GM21786 (cell line): ENCODE results near the gene LPCAT1.

ENCODE experiments used
- ATAC-seq: cut with Tn5 transposase; IDR thresholded peaks from one replicate; pipeline ENCODE4 v1.9.1; 2021; ENCODE audit not compliant: unreplicated experiment

Gene LPCAT1

DNA sequence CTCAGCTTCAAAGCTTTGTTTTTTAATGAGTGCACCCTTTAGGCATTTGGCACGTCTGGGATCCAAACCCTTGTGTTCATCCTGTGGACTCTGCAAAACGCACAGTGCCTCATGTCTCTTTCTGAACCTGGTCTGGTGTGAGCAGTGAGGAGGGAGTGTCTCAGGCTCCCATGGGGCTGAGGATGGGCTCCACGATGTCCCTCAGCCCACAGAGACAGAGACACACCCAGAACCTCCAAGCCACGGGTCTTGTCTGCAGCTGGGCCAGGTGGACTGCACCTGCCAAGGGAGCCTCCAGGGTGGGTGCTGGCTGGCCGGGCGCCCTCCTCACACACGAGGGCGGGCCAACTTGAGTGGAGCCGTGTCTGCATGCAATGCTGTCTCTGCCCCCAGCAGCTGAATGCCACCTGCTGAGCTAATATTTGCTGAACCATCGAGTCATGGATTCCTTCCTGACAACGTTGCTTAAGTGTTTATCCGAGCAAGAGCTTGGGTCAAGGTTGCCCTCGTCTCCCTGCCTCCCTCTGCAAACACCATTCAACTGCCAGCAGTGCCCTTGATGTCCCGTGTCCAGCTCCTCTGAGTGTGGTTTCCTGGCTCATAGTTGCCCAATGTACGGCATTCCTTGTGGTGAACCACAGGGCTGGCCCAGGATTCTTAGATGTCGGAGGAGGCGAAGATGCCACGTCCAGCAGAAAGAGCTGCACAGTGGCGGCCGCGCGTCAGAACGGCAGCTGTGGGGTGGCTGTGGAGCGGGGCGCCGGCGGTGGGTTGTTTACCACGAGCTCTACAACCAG is 31.4 kb upstream of the LPCAT1 start:
- no peak for ATAC-seq

DNA sequence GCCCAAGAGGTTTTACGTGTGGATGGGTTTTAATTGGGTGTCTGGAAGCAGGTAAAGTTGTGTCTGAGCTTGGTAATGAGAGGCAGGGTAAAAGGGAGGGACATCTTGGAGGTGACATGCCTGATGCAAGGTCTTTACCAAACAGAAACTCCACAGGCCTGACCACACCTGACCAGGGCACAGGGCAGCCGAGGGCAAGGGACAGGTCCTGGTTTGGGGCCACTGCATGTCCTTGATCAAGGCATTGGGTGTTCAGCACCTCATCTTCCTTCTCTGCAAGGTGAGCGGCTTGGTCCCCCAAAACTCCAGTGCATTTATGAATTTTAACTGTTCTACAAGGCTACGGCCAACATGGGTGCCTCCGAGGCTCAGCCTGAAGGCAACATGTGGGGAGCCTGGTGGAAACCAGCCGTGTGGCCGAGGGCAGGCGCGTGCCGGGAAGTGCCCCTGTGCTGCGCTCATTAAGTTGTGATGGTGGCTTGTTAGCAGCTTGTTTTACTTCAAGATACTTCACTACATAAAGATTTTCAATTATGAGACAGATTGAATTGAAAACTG is 30.7 kb upstream of the LPCAT1 start:
- ATAC-seq, result no peak

DNA sequence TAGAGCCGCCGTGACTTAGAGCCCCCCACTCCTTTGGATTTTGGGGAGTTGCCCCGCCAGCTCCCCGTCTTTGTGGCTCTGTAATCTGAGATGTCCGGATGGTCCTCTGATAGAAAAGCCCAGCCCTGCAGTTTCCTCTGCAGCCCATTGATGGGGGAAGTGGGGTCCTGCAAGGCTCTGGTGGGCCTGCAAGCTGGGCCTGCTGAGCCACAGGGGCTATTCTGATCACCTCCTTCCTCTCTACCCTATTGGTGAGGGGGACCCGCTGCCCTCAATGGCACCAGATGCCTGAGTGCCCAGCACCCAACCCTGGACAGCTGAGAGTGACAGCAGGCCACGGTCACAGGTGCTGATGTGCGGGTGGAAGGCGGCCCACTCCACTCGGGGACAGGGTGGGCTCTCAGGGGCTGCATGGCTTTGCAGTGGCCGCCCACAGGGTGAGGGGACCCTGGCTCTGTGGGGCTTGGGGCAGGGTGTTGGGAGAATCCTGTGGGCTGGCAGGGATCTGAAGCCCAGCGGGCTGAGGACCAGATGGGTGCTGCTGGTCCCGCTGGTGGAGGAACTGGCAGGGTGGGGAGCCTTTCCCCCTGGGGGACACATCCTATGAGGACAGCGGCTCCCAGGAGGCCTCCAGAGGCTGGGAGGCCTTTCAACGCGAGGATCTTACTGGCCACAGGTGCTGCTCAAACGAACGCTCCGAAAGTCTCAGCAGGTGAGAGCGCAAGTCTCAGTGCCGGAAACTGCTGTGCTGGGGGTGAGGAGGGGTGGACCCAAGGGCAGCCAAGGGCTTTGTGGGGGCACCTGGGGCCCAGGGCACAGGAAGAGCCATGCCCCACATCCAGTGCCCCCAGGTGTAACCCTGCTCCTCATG is 30.0 kb upstream of the LPCAT1 start:
- no peak for ATAC-seq

GRCh38 chr5:1552521-1553255 is 28.9 kb upstream of the LPCAT1 start:
- ATAC-seq, result no peak

- ATAC-seq, result no peak
Measured at GRCh38 chr5:1551426-1552301, 27.9 kb upstream of the LPCAT1 start.

DNA sequence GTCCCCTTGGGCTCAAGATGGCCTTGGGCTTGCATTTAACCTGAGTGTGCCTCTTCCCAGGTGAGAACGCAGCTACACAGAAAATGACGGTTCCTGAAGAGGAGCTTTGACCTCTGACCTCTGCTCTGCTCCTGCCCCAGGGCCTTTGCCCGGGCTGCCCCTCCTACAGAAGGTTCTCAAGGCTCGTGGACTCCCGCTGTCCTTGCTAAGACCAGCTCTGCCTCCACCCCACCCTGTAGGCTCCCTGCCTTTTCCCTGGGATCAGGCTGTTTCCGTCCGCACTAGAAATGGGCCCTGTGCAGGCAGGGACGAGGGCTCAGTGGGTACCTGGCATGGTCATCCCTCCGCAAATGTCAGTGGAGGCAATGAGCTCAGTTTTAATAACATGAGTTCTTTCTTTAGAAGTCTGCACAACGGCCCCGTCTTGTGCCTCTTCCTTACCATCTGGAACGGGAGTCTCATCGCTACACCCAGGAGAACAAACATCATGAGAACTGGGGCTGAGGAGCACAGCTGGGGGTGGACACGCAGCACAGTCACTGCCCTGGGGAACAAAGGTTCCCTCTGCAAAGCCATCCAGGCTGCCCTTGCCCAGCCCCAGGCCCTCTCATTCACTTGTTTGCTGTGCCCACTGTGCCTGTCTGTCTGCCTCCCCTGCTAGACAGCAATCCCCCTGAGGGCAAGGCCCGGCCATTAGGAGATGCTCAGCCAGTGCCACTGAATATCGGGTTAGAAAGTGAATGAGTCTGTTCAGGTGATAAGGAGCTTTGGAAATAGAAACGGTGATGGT is 26.7 kb upstream of the LPCAT1 start:
- no peak for ATAC-seq

DNA sequence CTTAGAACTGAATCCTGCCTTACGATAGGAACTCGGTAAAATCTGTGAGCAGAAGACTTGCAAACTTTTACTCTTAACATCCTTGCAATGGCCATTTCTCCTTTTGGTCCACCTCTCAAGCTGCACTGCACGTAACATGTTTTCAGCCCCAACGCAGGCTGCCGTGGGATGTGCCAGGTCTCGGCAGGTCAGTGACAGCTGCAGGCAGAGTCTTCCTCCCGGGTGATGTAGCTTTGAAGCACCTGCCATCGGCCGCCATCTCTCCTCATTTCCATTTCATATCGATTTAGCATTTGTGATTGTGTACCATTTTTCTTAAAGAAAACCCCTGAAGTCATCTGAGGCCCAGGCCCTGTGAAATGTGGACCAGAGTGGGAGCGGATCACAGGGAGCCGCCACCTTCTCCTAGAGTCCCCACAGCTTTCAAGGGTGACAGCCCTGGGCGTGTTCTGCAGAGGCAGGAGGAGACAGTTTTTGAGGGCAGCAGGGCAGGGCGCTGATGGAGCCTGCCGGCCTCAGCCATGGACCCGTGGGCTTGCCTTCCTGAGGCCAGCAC is 25.8 kb upstream of the LPCAT1 start:
- no peak for ATAC-seq

GRCh38 chr5:1548702-1549474 is 25.1 kb upstream of the LPCAT1 start:
- ATAC-seq, result no peak

GRCh38 chr5:1547655-1548054 is 23.9 kb upstream of the LPCAT1 start:
- no peak for ATAC-seq

- no peak for ATAC-seq
Measured at GRCh38 chr5:1547236-1547635, 23.5 kb upstream of the LPCAT1 start.

DNA sequence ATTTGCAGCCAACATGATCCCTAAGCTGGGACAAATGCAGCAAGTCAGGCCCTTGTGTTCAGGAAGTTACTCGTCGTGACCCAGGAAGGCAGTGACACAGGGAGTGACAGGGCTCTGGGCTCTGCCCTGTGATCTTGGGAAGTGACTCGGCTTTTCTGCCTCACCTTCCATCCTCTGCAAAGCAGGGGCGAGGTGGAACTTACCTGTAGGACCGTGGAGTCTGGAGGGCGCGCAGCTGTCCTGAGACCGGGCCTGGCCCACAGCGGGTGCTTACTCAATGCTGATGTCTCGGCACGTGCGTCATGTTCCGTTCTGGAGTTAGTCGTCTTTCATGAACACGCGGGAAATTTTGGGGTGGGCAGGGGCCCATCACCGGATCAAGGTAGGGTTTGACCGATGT is 22.8 kb upstream of the LPCAT1 start:
- ATAC-seq, result no peak

DNA sequence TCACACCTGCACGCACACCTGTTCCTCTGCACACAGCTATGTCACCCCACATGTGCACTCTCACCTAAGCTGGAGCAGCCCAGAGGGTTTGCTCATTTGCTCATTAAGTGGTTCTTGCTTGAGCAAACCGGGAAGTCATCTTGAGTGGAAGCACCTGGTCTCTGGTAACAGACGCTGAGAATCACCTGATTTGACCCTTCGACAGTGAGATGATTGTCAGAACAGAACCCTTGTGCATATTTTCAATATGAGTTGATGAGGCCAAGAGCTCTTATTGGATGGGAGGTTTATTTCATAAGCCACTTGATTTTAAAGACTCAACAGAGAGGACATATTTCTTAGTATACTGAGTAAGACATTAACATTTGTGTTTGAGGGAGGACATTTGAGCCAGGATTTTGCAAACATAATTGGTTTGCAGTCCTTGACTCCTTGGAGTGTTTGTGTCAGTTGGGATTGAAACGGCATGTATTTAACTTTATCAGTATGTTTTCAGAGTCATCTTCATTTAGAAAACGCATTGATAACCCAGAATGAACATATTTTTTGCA is 22.1 kb upstream of the LPCAT1 start:
- no peak for ATAC-seq

GRCh38 chr5:1545126-1545804 is 21.5 kb upstream of the LPCAT1 start:
- no peak for ATAC-seq

DNA sequence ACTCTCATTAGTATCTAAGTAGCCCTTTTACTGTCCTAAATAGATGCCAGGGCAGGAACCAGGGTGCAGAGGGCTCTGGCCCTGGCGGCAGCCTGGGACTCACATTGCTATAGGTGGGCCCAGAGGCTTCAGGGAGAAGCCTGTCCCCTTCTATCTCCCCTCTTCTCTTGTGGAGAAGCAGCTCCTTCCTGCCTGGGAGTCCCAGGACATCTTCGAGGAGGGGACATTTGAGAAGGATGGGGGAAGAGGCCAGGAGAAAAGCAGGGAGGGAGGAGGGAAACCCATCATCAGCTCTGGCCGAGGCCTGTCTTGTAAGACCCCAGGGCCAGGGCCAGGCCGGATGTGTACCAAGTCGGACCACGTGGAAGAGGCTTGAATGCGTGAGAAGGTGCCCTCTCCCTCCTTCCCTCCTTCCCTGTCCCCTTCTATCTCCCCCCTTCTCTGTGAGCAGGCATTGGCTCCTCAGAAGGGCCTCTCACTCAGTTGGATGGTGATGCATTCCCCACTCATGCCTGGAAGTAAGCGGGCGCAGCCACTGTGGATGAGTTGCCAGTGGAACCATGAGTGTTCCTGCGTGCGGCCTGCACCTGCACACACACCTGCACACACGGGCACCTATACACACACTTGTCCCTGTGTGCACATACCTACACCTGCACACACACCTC is 20.7 kb upstream of the LPCAT1 start:
- ATAC-seq, result no peak

- ATAC-seq, result no peak
Measured at GRCh38 chr5:1543398-1544293, 19.9 kb upstream of the LPCAT1 start.

GRCh38 chr5:1542781-1543180 is 19.0 kb upstream of the LPCAT1 start:
- ATAC-seq, result no peak
